Tibial nerve (tissue), 4 donors: ENCODE results near the gene ITPK1. TPM values are rescaled to one million over a fixed set of nuclear protein-coding genes. Genes with fewer than 3 reads are reported as not detected.

Source experiments
- DNase-seq, 2 donors: peaks; one replicate each; pipeline ENCODE4 v3.0.0-alpha.2; 2019; ENCODE audit warnings: low spot score in 2 of 2
- H3K27ac ChIP-seq, 4 donors: fragments of 200-600 bp; sonication (generic) in 3 of 4; one replicate each; pipeline ENCODE4 v1.5.1; 2017 to 2019; ENCODE audit warnings: mild to moderate bottlenecking in 1 of 4
- H3K27me3 ChIP-seq, 2 donors: fragments of 200-600 bp; sonication (generic) in 1 of 2; one replicate each; pipeline versions ENCODE4 v1.5.1 to v1.6.0; 2017 to 2019
- H3K36me3 ChIP-seq, 3 donors: fragments of 200-600 bp; sonication (generic); one replicate each; pipeline ENCODE4 v1.5.1; 2018 to 2019
- H3K4me1 ChIP-seq, 4 donors: fragments of 200-600 bp; sonication (generic) in 3 of 4; one replicate each; pipeline ENCODE4 v1.5.1; 2017 to 2019
- H3K4me3 ChIP-seq, 4 donors: fragments of 200-600 bp; sonication (generic) in 3 of 4; one replicate each; pipeline ENCODE4 v1.5.1; 2017 to 2019; ENCODE audit warnings: mild to moderate bottlenecking in 1 of 4, moderate library complexity in 1 of 4
- H3K9me3 ChIP-seq, 4 donors: fragments of 200-600 bp; sonication (generic) in 3 of 4; one replicate each; pipeline ENCODE4 v1.5.1; 2017 to 2019
- CTCF ChIP-seq, 5 experiments: fragments of 200-600 bp in 3 of 5; fragments of 450-650 bp in 2 of 5; sonication (generic) in 3 of 5; IDR thresholded peaks; one replicate each; pipeline ENCODE4 v1.5.1; 2016 to 2019; ENCODE audit warnings: antibody characterized with exemption in 5 of 5, mild to moderate bottlenecking in 3 of 5, moderate library complexity in 2 of 5
- EP300 ChIP-seq, 2 donors: sonication (generic); formaldehyde crosslinking; IDR thresholded peaks; one replicate each; pipeline ENCODE4 v1.6.1; 2017; ENCODE audit warnings: antibody characterized with exemption in 2 of 2, mild to moderate bottlenecking in 1 of 2
- POLR2A ChIP-seq, 2 donors: fragments of 450-650 bp; IDR thresholded peaks; one replicate each; pipeline ENCODE4 v1.6.1; 2017; ENCODE audit warnings: antibody characterized with exemption in 2 of 2, mild to moderate bottlenecking in 2 of 2, moderate library complexity in 2 of 2
- WGBS, 2 donors: methylation state at CpG; one replicate each; pipeline ENCODE4 v1.1.5; 2018; 5-methylcytosine and 5-hydroxymethylcytosine counted together
- total RNA-seq, 4 donors: library from RNA; depleted of rRNA; stranded (reverse); fragments of >200 nt; gene quantifications; one replicate each; pipeline ENCODE4 v1.1.0, GENCODE V29; 2016

ITPK1 gene
- total RNA-seq, 4 donors from 2014 or later: 67.4 to 121 (median 92.5) TPM

DNA sequence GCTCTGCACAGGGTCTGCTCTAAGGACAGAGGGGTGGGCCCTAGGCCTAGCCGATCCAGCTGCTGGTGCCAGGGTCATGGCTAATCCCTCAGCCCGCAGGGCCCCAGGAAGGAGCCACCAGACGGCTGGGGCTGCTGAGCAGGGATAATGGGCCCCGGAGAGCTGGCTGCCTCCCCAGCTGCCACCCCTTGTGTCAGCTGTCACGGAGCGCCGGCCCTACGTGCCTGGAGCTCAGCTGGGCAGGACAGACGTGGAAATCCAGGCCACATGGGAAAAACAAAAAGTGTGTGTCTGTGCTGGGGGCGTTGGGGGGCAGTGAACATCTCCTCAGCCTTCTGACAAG is 156.6 kb downstream of the ITPK1 start:
- no peaks in the 10 kb centered on the region for H3K9me3 ChIP-seq
- peak overlapping the region; percentile 57 to 91 (median 78) for H3K27ac ChIP-seq
- peaks cover 0 to 73% (median 0%) of the 10 kb centered on the region in 3 donors for H3K36me3 ChIP-seq
- H3K4me1 ChIP-seq: peaks cover 0 to 37% (median 11%) of the 10 kb centered on the region in 4 donors
- no peak for DNase-seq
- no peak overlapping the region for H3K4me3 ChIP-seq
- H3K27me3 ChIP-seq: no peaks in the 10 kb centered on the region
- TF ChIP-seq POLR2A (IDR thresholded peaks at IDR 0.05): peak in 1 of 2 donors; percentile 2
- TF ChIP-seq CTCF (IDR thresholded peaks at IDR 0.05): no peak
- no peak for TF ChIP-seq EP300 (IDR thresholded peaks at IDR 0.05)
- 22 to 41% methylated on average over 7 to 10 of the region's 10 CpGs for WGBS, 2 donors

DNA sequence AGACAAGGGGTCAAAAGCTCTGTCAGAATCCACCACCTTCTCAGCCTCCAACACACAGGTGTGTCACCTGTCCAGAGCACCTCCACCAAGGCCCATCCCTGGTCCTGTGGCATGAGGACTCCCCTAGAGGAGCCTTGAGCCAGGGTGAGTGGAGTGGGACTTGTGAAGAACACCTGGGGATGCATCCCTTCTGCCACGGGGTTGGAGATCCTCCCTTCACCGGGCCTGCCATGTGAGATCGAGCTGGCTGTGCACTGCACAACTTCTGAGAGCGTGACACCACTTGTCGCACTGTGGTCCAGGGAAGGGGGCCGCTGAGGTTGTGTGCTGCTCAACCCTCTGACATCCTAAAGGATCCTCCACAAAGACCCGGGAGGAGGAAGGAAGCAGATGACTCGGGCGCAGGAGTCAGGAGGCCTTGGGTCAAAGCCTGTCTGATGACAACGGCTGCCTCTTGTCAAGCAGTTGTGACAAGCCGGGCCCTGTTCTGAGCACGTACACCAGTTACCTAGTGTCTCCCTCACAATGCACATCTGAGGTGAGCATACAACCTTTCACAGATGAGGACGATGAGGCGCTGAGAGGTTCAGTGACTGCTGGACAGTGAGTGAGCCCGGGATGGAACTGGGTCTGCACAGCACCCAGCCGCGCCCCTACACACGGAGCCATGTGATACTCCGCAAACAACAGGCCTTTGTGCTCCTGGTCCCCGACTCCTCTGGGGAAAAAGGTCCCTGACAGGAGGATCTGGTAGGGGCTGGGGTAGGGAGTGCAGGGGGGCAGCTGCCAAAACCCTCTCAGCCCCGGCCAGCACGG is 157.1 kb downstream of the ITPK1 start:
- no peak for DNase-seq
- WGBS, 2 donors: 70 to 71% methylated on average over 17 to 22 of the region's 22 CpGs
- TF ChIP-seq CTCF (IDR thresholded peaks at IDR 0.05) (no peak), EP300 (IDR thresholded peaks at IDR 0.05) (peak in 1 of 2 donors; percentile 37), POLR2A (IDR thresholded peaks at IDR 0.05) (peak in 1 of 2 donors; percentile 14)
- Histone ChIP-seq H3K36me3 (peaks cover 0 to 74% (median 0%) of the 10 kb centered on the region in 3 donors), H3K27ac (peak overlapping the region; percentile 57 to 91 (median 78)), H3K27me3 (no peaks in the 10 kb centered on the region), H3K4me3 (no peak overlapping the region), H3K9me3 (no peaks in the 10 kb centered on the region), H3K4me1 (peaks cover 0 to 32% (median 5%) of the 10 kb centered on the region in 4 donors)

DNA sequence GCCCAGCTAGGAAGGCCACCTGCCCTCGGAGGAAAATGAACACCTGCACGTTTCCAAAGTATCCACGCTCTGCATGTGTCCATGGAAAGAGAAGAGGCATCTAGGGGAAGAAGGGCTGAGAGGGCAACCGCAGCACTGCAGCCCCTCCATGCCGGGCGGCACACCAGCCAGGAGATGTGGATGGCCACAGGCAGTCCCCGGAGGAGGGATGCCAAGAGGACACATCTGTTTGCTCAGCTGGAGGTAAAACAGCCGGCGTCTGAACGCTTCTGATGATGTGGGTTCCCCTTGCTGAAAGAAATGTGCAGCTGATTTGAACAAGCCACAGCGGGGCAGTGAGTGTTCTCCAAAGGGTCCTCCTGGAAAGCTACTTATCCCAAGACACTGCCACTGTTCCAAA is 158.8 kb downstream of the ITPK1 start:
- H3K27me3 ChIP-seq: no peaks in the 10 kb centered on the region
- peaks cover 0 to 65% (median 0%) of the 10 kb centered on the region in 3 donors for H3K36me3 ChIP-seq
- 83 to 91% methylated on average over 9 of the region's 11 CpGs for WGBS, 2 donors
- H3K4me3 ChIP-seq: no peak overlapping the region
- no peaks in the 10 kb centered on the region for H3K9me3 ChIP-seq
- peak overlapping the region in 1 of 4 donors; percentile 12 for H3K27ac ChIP-seq
- peaks cover 0 to 38% (median 3%) of the 10 kb centered on the region in 4 donors for H3K4me1 ChIP-seq
- no peak for TF ChIP-seq CTCF (IDR thresholded peaks at IDR 0.05)
- no peak for TF ChIP-seq EP300 (IDR thresholded peaks at IDR 0.05)
- TF ChIP-seq POLR2A (IDR thresholded peaks at IDR 0.05): no peak
- DNase-seq: no peak

DNA sequence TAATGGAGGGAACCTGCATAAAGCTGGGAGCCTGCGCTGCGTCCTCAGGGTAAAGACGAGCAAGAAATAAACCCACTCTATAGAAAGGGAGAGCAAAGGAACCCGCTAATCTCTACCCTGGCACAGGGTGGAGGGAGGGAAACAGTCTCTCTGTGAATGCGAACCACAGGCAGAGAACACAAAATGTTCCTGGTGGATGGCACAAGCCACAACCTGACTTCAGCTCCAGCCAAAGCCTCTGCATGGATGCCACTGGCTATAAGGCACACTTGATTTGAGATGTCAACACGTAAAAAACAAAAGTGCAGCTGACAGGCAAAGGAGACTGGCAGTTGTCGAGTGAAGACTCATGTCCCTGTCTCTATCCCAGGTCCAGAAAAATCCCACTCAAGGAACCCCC is 160.3 kb downstream of the ITPK1 start:
- TF ChIP-seq CTCF (IDR thresholded peaks at IDR 0.05) (no peak), EP300 (IDR thresholded peaks at IDR 0.05) (no peak), POLR2A (IDR thresholded peaks at IDR 0.05) (no peak)
- Histone ChIP-seq H3K27ac (no peak overlapping the region), H3K9me3 (no peaks in the 10 kb centered on the region), H3K36me3 (peaks cover 0 to 62% (median 2%) of the 10 kb centered on the region in 3 donors), H3K4me1 (peaks cover 0 to 45% (median 9%) of the 10 kb centered on the region in 4 donors), H3K27me3 (no peaks in the 10 kb centered on the region), H3K4me3 (no peak overlapping the region)
- DNase-seq: no peak
- 90 to 91% methylated on average over 7 of the region's 7 CpGs for WGBS, 2 donors

DNA sequence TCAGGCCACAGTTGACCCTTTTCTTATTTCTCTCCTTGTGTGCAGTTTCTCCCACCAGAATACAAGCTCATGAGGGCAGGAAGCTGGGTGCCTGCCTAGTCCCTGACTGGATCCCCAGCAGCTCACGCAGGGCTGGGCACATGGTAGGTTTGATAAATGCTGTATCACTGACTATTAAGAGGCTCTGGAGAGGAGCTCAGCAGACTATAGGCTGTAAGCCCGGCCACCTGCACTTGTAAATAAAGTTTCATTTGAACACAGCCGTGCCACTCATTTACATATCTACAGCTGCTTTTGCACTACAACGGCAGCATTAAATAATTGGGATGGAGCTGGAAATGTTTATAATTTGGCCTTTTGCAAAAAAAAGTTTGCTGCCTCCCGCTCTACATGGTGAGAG is 160.8 kb downstream of the ITPK1 start:
- H3K4me1 ChIP-seq: peaks cover 0 to 41% (median 9%) of the 10 kb centered on the region in 4 donors
- no peaks in the 10 kb centered on the region for H3K27me3 ChIP-seq
- no peaks in the 10 kb centered on the region for H3K9me3 ChIP-seq
- no peak overlapping the region for H3K4me3 ChIP-seq
- H3K36me3 ChIP-seq: peaks cover 0 to 63% (median 7%) of the 10 kb centered on the region in 3 donors
- DNase-seq: no peak
- peak overlapping the region in 1 of 4 donors; percentile 83 for H3K27ac ChIP-seq
- WGBS, 2 donors: 85 to 89% methylated on average over 5 of the region's 5 CpGs
- TF ChIP-seq EP300 (IDR thresholded peaks at IDR 0.05) (no peak), POLR2A (IDR thresholded peaks at IDR 0.05) (no peak), CTCF (IDR thresholded peaks at IDR 0.05) (no peak)
